ENCODE measurements around the gene NSD1.
"Not testable (repeated sequence)": the region's sequence is repeated elsewhere in the genome, so short reads cannot be mapped to it uniquely, and the experiment has no call there.

DNA sequence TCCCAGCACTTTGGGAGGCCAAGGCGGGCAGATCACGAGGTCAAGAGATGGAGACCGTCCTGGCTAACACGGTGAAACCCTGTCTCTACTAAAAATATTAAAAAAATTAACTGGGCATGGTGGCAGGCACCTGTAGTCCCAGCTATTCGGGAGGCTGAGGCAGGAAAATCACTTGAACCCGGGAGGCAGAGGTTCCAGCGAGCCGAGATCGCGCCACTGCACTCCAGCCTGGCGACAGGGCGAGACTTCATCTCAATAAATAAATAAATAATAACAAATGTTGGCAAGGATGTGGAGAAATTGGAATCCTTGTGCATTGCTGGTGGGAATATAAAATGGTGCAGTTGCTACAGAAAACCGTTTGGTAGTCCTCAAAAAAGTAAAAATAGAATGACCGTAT is 209.4 kb downstream of the NSD1 start:
- TF ChIP-seq, protein P1, sequence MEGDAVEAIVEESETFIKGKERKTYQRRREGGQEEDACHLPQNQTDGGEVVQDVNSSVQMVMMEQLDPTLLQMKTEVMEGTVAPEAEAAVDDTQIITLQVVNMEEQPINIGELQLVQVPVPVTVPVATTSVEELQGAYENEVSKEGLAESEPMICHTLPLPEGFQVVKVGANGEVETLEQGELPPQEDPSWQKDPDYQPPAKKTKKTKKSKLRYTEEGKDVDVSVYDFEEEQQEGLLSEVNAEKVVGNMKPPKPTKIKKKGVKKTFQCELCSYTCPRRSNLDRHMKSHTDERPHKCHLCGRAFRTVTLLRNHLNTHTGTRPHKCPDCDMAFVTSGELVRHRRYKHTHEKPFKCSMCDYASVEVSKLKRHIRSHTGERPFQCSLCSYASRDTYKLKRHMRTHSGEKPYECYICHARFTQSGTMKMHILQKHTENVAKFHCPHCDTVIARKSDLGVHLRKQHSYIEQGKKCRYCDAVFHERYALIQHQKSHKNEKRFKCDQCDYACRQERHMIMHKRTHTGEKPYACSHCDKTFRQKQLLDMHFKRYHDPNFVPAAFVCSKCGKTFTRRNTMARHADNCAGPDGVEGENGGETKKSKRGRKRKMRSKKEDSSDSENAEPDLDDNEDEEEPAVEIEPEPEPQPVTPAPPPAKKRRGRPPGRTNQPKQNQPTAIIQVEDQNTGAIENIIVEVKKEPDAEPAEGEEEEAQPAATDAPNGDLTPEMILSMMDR (IDR thresholded peaks at IDR 0.05) = not testable (repeated sequence)
- TF ChIP-seq POLR2A (IDR thresholded peaks at IDR 0.05) = not testable (repeated sequence)

Measured in vagina (tissue), 2 donors.